GM12878 (cell line): Measurements from ENCODE around the gene EMP1. TPM values are rescaled to one million over a fixed set of nuclear protein-coding genes. Genes with fewer than 3 reads are reported as not detected.

Source experiments
- ATAC-seq: fragments of 200-7000 bp; cut with Tn5 transposase; 3 replicates; pipeline ENCODE4 v1.9.1; 2020; ENCODE audit warnings: mild to moderate bottlenecking, moderate library complexity
- BruUV-seq: library from RNA; stranded (reverse); fragments of 400-500 nt; replicated peaks from 2 replicates; lab custom pipeline; 2021; lab: Mats Ljungman, UMichigan
- CTCF ChIA-PET: fragments of 300-600 bp; sonication (Branson Sonifier 250); formaldehyde crosslinking; extraction: SDS; loops from one replicate; lab custom pipeline; 2021; ENCODE audit warnings: inconsistent platforms; lab: Yijun Ruan, JAX
- POLR2A ChIA-PET: fragments of 350-600 bp; formaldehyde crosslinking; extraction: SDS; loops from one replicate; lab custom pipeline; 2021; ENCODE audit warnings: inconsistent platforms; lab: Charles Lee
- RAD21 ChIA-PET: fragments of 300-600 bp; sonication (Branson Sonifier 250); formaldehyde crosslinking; loops from one replicate; lab custom pipeline; 2023; ENCODE audit warnings: antibody characterized with exemption; ENCODE audit not compliant: unreplicated experiment; lab: Charles Lee
- SMC1A ChIA-PET: fragments of 300-600 bp; sonication (Branson Sonifier 250); formaldehyde crosslinking; loops from one replicate; lab custom pipeline; 2023; ENCODE audit not compliant: unreplicated experiment, uncharacterized antibody; lab: Charles Lee
- DNase-seq: peaks from one replicate; pipeline ENCODE4 v3.0.0-alpha.2; 2011; ENCODE audit warnings: low read depth, low spot score
- FAIRE-seq: peaks from 3 replicates; lab custom pipeline; 2011; peaks lifted over from hg19 to GRCh38; lab: Jason Lieb, UNC
- H2AFZ ChIP-seq: 2 replicates; pipeline ENCODE4 v1.6.0; 2011; ENCODE audit warnings: low read depth, low read length, control low read depth; ENCODE audit not compliant: control insufficient read depth
- H3K27ac ChIP-seq: 2 replicates; pipeline ENCODE4 v1.5.1; 2011; ENCODE audit warnings: control low read depth; ENCODE audit not compliant: control insufficient read depth, insufficient read depth
- H3K27me3 ChIP-seq, 2 experiments: replicated peaks in 1 of 2; 2 replicates each; pipeline versions ENCODE4 v1.6.0 to v1.6.1; 2011; ENCODE audit warnings: low read length in 1 of 2; ENCODE audit not compliant: control insufficient read depth in 2 of 2, insufficient read depth in 2 of 2
- H3K36me3 ChIP-seq, 2 experiments: 2 replicates each; pipeline ENCODE4 v1.5.1; 2011; ENCODE audit warnings: low read length in 1 of 2; ENCODE audit not compliant: control insufficient read depth in 2 of 2, insufficient read depth in 2 of 2
- H3K4me1 ChIP-seq: 2 replicates; pipeline ENCODE4 v1.6.1; 2011; ENCODE audit warnings: mild to moderate bottlenecking, low read length, moderate library complexity, mixed read lengths; ENCODE audit not compliant: control insufficient read depth, insufficient read depth
- H3K4me2 ChIP-seq: 2 replicates; pipeline ENCODE4 v1.6.0; 2011; ENCODE audit warnings: control low read depth; ENCODE audit not compliant: control insufficient read depth, insufficient read depth
- H3K4me3 ChIP-seq: fragments of 200-600 bp; sonication (generic); 2 replicates; pipeline ENCODE4 v1.5.1; 2016
- H3K79me2 ChIP-seq: 2 replicates; pipeline ENCODE4 v1.6.0; 2011; ENCODE audit warnings: low read length; ENCODE audit not compliant: control insufficient read depth, insufficient read depth
- H3K9ac ChIP-seq: 2 replicates; pipeline ENCODE4 v1.8.0; 2011; ENCODE audit warnings: low read length, control low read depth, mixed read lengths; ENCODE audit not compliant: control insufficient read depth, insufficient read depth
- H3K9me3 ChIP-seq: replicated peaks from 3 replicates; pipeline ENCODE4 v1.5.1; 2011; ENCODE audit warnings: mild to moderate bottlenecking, low read length; ENCODE audit not compliant: control insufficient read depth, insufficient read depth
- H4K20me1 ChIP-seq: 2 replicates; pipeline ENCODE4 v1.6.0; 2011; ENCODE audit not compliant: control insufficient read depth, insufficient read depth
- CBX5 ChIP-seq: sonication (generic); IDR thresholded peaks from 2 replicates; pipeline ENCODE4 v1.6.1; 2016; ENCODE audit warnings: low read depth, moderate library complexity, mild to moderate bottlenecking, inconsistent platforms
- CEBPB ChIP-seq, 2 experiments: fragments of 150-350 bp in 1 of 2; IDR thresholded peaks; 2 replicates each; pipeline ENCODE4 v1.6.1; 2012 to 2014; ENCODE audit warnings: low read depth in 2 of 2, low read length in 2 of 2, borderline replicate concordance in 1 of 2, inconsistent platforms in 1 of 2
- E2F8 ChIP-seq: fragments of 450-650 bp; IDR thresholded peaks from 2 replicates; pipeline ENCODE4 v1.6.1; 2018; ENCODE audit warnings: mild to moderate bottlenecking, low read depth, moderate library complexity; ENCODE audit not compliant: partially characterized antibody
- EP300 ChIP-seq, 2 experiments: fragments of 150-350 bp in 1 of 2; IDR thresholded peaks; 2 replicates each; pipeline ENCODE4 v1.6.1; 2011 to 2012; ENCODE audit warnings: low read depth in 2 of 2, low read length in 2 of 2, borderline replicate concordance in 1 of 2, improper control_type of control experiment in 1 of 2, inconsistent platforms in 1 of 2; ENCODE audit not compliant: control insufficient read depth in 1 of 2
- IKZF2 ChIP-seq, 2 experiments: fragments of 450-650 bp; IDR thresholded peaks; 2 replicates each; pipeline ENCODE4 v1.6.1; 2017; ENCODE audit warnings: mild to moderate bottlenecking in 2 of 2, moderate library complexity in 2 of 2
- JUNB ChIP-seq: IDR thresholded peaks from 2 replicates; pipeline ENCODE4 v1.6.1; 2016; ENCODE audit warnings: antibody characterized with exemption, mild to moderate bottlenecking
- MTA3 ChIP-seq: IDR thresholded peaks from 2 replicates; pipeline ENCODE4 v1.6.1; 2012; ENCODE audit warnings: low read length, inconsistent platforms, borderline replicate concordance
- MXI1 ChIP-seq: fragments of 150-350 bp; IDR thresholded peaks from 2 replicates; pipeline ENCODE4 v1.6.1; 2011; ENCODE audit warnings: low read depth, mild to moderate bottlenecking, inconsistent platforms, low read length, improper control_type of control experiment
- NBN ChIP-seq: fragments of 450-650 bp; IDR thresholded peaks from 2 replicates; pipeline ENCODE4 v1.6.1; 2016
- POLR2A ChIP-seq: IDR thresholded peaks from 2 replicates; pipeline ENCODE4 v1.6.1; 2011; ENCODE audit warnings: low read depth, mild to moderate bottlenecking, low read length
- RCOR1 ChIP-seq: conservative IDR thresholded peaks from 2 replicates; pipeline ENCODE4 v1.6.1; 2012; ENCODE audit warnings: low read depth, low read length, improper control_type of control experiment
- RUNX3 ChIP-seq: IDR thresholded peaks from 2 replicates; pipeline ENCODE4 v1.6.1; 2012; ENCODE audit warnings: low read length, inconsistent platforms
- SIX5 ChIP-seq: IDR thresholded peaks from 2 replicates; pipeline ENCODE4 v1.6.1; 2011; ENCODE audit warnings: mild to moderate bottlenecking, low read depth, low read length, moderate library complexity; ENCODE audit not compliant: severe bottlenecking
- SP1 ChIP-seq: IDR thresholded peaks from one replicate; pipeline ENCODE4 v1.6.1; 2011; ENCODE audit warnings: low read depth, low read length
- TARDBP ChIP-seq: IDR thresholded peaks from 2 replicates; pipeline ENCODE4 v1.6.1; 2016; ENCODE audit warnings: borderline replicate concordance
- USF1 ChIP-seq: IDR thresholded peaks from 2 replicates; pipeline ENCODE4 v1.6.1; 2011; ENCODE audit warnings: borderline replicate concordance, low read depth, mild to moderate bottlenecking, moderate library complexity, mixed read lengths, low read length; ENCODE audit not compliant: insufficient read depth; ENCODE audit errors: extremely low read length
- YBX1 ChIP-seq: fragments of 450-650 bp; IDR thresholded peaks from 2 replicates; pipeline ENCODE4 v1.6.1; 2016; ENCODE audit warnings: antibody characterized with exemption
- ZNF622 ChIP-seq: fragments of 450-650 bp; IDR thresholded peaks from 2 replicates; pipeline ENCODE4 v1.6.1; 2017; ENCODE audit warnings: mild to moderate bottlenecking, inconsistent platforms
- WGBS: methylation state at CpG from one replicate; pipeline ENCODE4 v1.1.6; 2016; ENCODE audit warnings: low lambda C conversion rate; ENCODE audit not compliant: insufficient replicate concordance, insufficient coverage; ENCODE audit errors: missing lambda C conversion rate; 5-methylcytosine and 5-hydroxymethylcytosine counted together
- in situ Hi-C: fragments of 300-500 bp; cut with MboI; formaldehyde crosslinking; loops from 9 replicates; pipeline ENCODE4 v1.14.3; 2018; ENCODE audit warnings: mixed read lengths
- intact Hi-C: fragments of 100-400 bp; cut with micrococcal nuclease; formaldehyde crosslinking; loops from one replicate; pipeline ENCODE4 v1.14.2; 2022; ENCODE audit not compliant: unreplicated experiment
- polyA plus RNA-seq, 11 experiments: library from polyadenylated mRNA; depleted of rRNA in 4 of 11; unstranded in 6 of 11; stranded (reverse) in 5 of 11; fragments of >200 nt; fragmentation: Nextera tagmentation in 4 of 11; fragmentation: Illumina TruSeq in 1 of 11; extraction: Ambion mirVana in 4 of 11; extraction: Trizol in 1 of 11; gene quantifications; 1 replicate in 1 of 11; 2 replicates in 10 of 11; pipeline versions ENCODE4 v1.2.1 to v1.2.3, GENCODE V29; 2011 to 2016; ENCODE audit warnings: inconsistent platforms in 2 of 11, missing spikeins in 2 of 11, low read depth in 1 of 11
- total RNA-seq, 4 experiments: library from RNA; depleted of rRNA in 3 of 4; stranded (reverse); fragments of >200 nt in 3 of 4; fragmentation: Illumina TruSeq in 1 of 4; extraction: Trizol in 1 of 4; gene quantifications; 2 replicates each; pipeline versions ENCODE4 v1.2.1 to v1.2.3, GENCODE V29; 2013 to 2021

EMP1 gene
- total and polyA plus RNA-seq, 10 of the 15 experiments (the other 5 are each of a cell fraction or from before 2014, with no cell fraction given), result 0.09 to 0.90 (median 0.25) TPM; not detected in 1

GRCh38 chr12:13179211-13180074 is 17.1 kb upstream of the EMP1 start:
- Histone ChIP-seq H3K4me3 (no peak overlapping the region), H3K27me3 (peaks cover 10% of the 10 kb centered on the region in 2 experiments; a peak in 3 of 4 replicates), H3K27ac (no peak overlapping the region), H3K9ac (no peak overlapping the region), H3K4me1 (no peaks in the 10 kb centered on the region), H3K79me2 (no peaks in the 10 kb centered on the region), H3K4me2 (no peak overlapping the region), H3K9me3 (no peaks in the 10 kb centered on the region), H4K20me1 (no peaks in the 10 kb centered on the region), H3K36me3 (no peaks in the 10 kb centered on the region), H2AFZ (no peak overlapping the region)
- WGBS, result 6% methylated on average over 11 of the region's 11 CpGs
- CTCF ChIA-PET, result interaction anchor here (0.7 to 1.2 kb wide), 2 partner anchors 10 to 32 kb away, joined by 3 to 4 read pairs; no protein-coding TSS in a partner anchor
- BruUV-seq, result no TSS peak
- POLR2A ChIA-PET, result interaction anchor here (0.6 kb wide), 1 partner anchor 419 kb away, joined by 7 read pairs; no protein-coding TSS in a partner anchor
- RAD21 ChIA-PET, result no interaction called here
- FAIRE-seq (no peak), DNase-seq (no peak), ATAC-seq (peak; percentile 41; the same call in 2 of the 3 replicates)
- TF ChIP-seq EP300 (IDR thresholded peaks at IDR 0.05; ENCODE audit: borderline replicate concordance in 1 of 2, control insufficient read depth in 1 of 2, low read depth in 2 of 2, low read length in 2 of 2) (no peak), RUNX3 (no peak), TARDBP (no peak), ZNF622 (no peak), CBX5 (no peak), POLR2A (no peak), JUNB (no peak), IKZF2 (IDR thresholded peaks at IDR 0.05) (no peak), CEBPB (IDR thresholded peaks at IDR 0.05; ENCODE audit: borderline replicate concordance in 1 of 2, low read depth in 2 of 2, low read length in 2 of 2) (no peak), MTA3 (no peak), MXI1 (no peak), SP1 (no peak), NBN (no peak), YBX1 (no peak), USF1 (no peak), RCOR1 (no peak), E2F8 (no peak), SIX5 (no peak)
- intact Hi-C loops, result no loop called here
- in situ Hi-C loops, result no loop called here
- SMC1A ChIA-PET, result no interaction called here
